ENCODE results near the gene FAIM2. TPM values are rescaled to one million over a fixed set of nuclear protein-coding genes. Genes with fewer than 3 reads are reported as not detected.

Gene FAIM2
- total and polyA plus RNA-seq, 2 experiments from 2014 or later, result 0.61 to 2.0 TPM

DNA sequence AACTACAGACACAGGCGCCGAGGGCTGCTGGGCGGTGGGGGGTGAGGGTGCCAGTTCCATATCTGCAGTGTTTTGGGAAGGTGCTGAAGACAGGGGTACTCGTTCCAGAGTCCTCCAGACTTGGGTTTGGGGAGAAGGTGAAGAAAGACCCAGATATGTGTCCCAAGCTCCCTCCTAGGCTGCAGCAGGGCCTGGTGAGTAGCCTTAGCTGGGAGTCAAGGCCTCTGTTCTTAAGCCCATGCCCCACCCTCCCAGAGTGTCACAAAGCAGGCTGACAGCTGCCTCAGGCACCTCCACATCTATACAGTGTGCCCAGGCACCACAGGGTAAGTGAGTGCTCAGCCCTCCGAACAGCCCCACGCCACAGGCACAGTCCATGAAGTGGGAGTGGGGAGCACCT lies 79.7 kb downstream of the FAIM2 start:
- Histone ChIP-seq H3K4me2 (no peak overlapping the region), H3K9me2 (ENCODE audit: insufficient read depth) (no peaks in the 10 kb centered on the region), H4K20me1 (replicated peaks; ENCODE audit: insufficient read depth) (peaks cover 12% of the 10 kb centered on the region), H3K36me3 (ENCODE audit: insufficient read depth) (no peaks in the 10 kb centered on the region), H2AFZ (no peak overlapping the region), H3K27me3 (ENCODE audit: insufficient read depth) (no peaks in the 10 kb centered on the region), H3F3A (replicated peaks; ENCODE audit: low read depth) (0 out of 2 replicates have a peak, but pooled peaks cover 6% of the 10 kb centered on the region), H3K79me2 (replicated peaks; ENCODE audit: insufficient read depth) (peaks cover 85% of the 10 kb centered on the region), H3K4me3 (no peak overlapping the region), H3K4me1 (ENCODE audit: insufficient read depth) (peaks cover 41% of the 10 kb centered on the region), H3K27ac (ENCODE audit: low read depth) (no peak overlapping the region)
- TF ChIP-seq CREB1 (CRISPR knock-in tag; IDR thresholded peaks at IDR 0.05; ENCODE audit: low read depth), result no peak
- no peak for TF ChIP-seq ZNF114 (CRISPR knock-in tag; IDR thresholded peaks at IDR 0.05)
- TF ChIP-seq, protein P1, sequence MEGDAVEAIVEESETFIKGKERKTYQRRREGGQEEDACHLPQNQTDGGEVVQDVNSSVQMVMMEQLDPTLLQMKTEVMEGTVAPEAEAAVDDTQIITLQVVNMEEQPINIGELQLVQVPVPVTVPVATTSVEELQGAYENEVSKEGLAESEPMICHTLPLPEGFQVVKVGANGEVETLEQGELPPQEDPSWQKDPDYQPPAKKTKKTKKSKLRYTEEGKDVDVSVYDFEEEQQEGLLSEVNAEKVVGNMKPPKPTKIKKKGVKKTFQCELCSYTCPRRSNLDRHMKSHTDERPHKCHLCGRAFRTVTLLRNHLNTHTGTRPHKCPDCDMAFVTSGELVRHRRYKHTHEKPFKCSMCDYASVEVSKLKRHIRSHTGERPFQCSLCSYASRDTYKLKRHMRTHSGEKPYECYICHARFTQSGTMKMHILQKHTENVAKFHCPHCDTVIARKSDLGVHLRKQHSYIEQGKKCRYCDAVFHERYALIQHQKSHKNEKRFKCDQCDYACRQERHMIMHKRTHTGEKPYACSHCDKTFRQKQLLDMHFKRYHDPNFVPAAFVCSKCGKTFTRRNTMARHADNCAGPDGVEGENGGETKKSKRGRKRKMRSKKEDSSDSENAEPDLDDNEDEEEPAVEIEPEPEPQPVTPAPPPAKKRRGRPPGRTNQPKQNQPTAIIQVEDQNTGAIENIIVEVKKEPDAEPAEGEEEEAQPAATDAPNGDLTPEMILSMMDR (conservative IDR thresholded peaks at IDR 0.05; ENCODE audit: low read depth in 2 of 2), result no peak
- no peak for TF ChIP-seq JUNB (IDR thresholded peaks at IDR 0.05; ENCODE audit: unreplicated experiment)
- no peak for TF ChIP-seq EZH2phosphoT487 (IDR thresholded peaks at IDR 0.05; ENCODE audit: unreplicated experiment)
- TF ChIP-seq, protein P2, sequence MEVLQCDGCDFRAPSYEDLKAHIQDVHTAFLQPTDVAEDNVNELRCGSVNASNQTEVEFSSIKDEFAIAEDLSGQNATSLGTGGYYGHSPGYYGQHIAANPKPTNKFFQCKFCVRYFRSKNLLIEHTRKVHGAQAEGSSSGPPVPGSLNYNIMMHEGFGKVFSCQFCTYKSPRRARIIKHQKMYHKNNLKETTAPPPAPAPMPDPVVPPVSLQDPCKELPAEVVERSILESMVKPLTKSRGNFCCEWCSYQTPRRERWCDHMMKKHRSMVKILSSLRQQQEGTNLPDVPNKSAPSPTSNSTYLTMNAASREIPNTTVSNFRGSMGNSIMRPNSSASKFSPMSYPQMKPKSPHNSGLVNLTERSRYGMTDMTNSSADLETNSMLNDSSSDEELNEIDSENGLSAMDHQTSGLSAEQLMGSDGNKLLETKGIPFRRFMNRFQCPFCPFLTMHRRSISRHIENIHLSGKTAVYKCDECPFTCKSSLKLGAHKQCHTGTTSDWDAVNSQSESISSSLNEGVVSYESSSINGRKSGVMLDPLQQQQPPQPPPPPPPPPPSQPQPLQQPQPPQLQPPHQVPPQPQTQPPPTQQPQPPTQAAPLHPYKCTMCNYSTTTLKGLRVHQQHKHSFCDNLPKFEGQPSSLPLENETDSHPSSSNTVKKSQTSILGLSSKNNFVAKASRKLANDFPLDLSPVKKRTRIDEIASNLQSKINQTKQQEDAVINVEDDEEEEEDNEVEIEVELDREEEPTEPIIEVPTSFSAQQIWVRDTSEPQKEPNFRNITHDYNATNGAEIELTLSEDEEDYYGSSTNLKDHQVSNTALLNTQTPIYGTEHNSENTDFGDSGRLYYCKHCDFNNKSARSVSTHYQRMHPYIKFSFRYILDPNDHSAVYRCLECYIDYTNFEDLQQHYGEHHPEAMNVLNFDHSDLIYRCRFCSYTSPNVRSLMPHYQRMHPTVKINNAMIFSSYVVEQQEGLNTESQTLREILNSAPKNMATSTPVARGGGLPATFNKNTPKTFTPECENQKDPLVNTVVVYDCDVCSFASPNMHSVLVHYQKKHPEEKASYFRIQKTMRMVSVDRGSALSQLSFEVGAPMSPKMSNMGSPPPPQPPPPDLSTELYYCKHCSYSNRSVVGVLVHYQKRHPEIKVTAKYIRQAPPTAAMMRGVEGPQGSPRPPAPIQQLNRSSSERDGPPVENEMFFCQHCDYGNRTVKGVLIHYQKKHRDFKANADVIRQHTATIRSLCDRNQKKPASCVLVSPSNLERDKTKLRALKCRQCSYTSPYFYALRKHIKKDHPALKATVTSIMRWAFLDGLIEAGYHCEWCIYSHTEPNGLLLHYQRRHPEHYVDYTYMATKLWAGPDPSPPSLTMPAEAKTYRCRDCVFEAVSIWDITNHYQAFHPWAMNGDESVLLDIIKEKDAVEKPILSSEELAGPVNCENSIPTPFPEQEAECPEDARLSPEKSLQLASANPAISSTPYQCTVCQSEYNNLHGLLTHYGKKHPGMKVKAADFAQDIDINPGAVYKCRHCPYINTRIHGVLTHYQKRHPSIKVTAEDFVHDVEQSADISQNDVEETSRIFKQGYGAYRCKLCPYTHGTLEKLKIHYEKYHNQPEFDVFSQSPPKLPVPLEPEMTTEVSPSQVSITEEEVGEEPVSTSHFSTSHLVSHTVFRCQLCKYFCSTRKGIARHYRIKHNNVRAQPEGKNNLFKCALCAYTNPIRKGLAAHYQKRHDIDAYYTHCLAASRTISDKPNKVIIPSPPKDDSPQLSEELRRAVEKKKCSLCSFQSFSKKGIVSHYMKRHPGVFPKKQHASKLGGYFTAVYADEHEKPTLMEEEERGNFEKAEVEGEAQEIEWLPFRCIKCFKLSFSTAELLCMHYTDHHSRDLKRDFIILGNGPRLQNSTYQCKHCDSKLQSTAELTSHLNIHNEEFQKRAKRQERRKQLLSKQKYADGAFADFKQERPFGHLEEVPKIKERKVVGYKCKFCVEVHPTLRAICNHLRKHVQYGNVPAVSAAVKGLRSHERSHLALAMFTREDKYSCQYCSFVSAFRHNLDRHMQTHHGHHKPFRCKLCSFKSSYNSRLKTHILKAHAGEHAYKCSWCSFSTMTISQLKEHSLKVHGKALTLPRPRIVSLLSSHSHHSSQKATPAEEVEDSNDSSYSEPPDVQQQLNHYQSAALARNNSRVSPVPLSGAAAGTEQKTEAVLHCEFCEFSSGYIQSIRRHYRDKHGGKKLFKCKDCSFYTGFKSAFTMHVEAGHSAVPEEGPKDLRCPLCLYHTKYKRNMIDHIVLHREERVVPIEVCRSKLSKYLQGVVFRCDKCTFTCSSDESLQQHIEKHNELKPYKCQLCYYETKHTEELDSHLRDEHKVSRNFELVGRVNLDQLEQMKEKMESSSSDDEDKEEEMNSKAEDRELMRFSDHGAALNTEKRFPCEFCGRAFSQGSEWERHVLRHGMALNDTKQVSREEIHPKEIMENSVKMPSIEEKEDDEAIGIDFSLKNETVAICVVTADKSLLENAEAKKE (CRISPR knock-in tag; IDR thresholded peaks at IDR 0.05), result no peak
- TF ChIP-seq POLR2AphosphoS5 (IDR thresholded peaks at IDR 0.05; ENCODE audit: low read depth), result no peak
- TF ChIP-seq EZH2 (IDR thresholded peaks at IDR 0.05; ENCODE audit: low read depth, unreplicated experiment), result no peak
- no peak for TF ChIP-seq ZNF331 (CRISPR knock-in tag; IDR thresholded peaks at IDR 0.05; ENCODE audit: low read depth)
- TF ChIP-seq, protein P3, sequence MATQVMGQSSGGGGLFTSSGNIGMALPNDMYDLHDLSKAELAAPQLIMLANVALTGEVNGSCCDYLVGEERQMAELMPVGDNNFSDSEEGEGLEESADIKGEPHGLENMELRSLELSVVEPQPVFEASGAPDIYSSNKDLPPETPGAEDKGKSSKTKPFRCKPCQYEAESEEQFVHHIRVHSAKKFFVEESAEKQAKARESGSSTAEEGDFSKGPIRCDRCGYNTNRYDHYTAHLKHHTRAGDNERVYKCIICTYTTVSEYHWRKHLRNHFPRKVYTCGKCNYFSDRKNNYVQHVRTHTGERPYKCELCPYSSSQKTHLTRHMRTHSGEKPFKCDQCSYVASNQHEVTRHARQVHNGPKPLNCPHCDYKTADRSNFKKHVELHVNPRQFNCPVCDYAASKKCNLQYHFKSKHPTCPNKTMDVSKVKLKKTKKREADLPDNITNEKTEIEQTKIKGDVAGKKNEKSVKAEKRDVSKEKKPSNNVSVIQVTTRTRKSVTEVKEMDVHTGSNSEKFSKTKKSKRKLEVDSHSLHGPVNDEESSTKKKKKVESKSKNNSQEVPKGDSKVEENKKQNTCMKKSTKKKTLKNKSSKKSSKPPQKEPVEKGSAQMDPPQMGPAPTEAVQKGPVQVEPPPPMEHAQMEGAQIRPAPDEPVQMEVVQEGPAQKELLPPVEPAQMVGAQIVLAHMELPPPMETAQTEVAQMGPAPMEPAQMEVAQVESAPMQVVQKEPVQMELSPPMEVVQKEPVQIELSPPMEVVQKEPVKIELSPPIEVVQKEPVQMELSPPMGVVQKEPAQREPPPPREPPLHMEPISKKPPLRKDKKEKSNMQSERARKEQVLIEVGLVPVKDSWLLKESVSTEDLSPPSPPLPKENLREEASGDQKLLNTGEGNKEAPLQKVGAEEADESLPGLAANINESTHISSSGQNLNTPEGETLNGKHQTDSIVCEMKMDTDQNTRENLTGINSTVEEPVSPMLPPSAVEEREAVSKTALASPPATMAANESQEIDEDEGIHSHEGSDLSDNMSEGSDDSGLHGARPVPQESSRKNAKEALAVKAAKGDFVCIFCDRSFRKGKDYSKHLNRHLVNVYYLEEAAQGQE (IDR thresholded peaks at IDR 0.05; ENCODE audit: unreplicated experiment), result no peak
- no peak for TF ChIP-seq STAT1 (IDR thresholded peaks at IDR 0.05; ENCODE audit: unreplicated experiment)
- TF ChIP-seq NANOG (IDR thresholded peaks at IDR 0.05; ENCODE audit: borderline replicate concordance), result no peak
- TF ChIP-seq, protein P4, sequence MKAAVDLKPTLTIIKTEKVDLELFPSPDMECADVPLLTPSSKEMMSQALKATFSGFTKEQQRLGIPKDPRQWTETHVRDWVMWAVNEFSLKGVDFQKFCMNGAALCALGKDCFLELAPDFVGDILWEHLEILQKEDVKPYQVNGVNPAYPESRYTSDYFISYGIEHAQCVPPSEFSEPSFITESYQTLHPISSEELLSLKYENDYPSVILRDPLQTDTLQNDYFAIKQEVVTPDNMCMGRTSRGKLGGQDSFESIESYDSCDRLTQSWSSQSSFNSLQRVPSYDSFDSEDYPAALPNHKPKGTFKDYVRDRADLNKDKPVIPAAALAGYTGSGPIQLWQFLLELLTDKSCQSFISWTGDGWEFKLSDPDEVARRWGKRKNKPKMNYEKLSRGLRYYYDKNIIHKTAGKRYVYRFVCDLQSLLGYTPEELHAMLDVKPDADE (IDR thresholded peaks at IDR 0.05), result no peak
- Mint-ChIP-seq H3K4me1 (peaks cover 60% of the 10 kb centered on the region), H3K9me3 (no peaks in the 10 kb centered on the region), H3K4me3 (no peak overlapping the region), H3K27me3 (ENCODE audit: insufficient read depth, low read depth, poor library complexity) (peaks cover 15% of the 10 kb centered on the region), H3K27ac (no peak overlapping the region), H3K36me3 (ENCODE audit: low read depth) (peaks cover 7% of the 10 kb centered on the region)
- ATAC-seq (no peak), DNase-seq (ENCODE audit: low spot score) (no peak)

Data from GM23338 (cell line).